Cardiac fibroblast (primary cell): ENCODE measurements around the gene ATXN1.

Source experiments
- DNase-seq, 2 donors: peaks; one replicate each; pipeline versions ENCODE4 v3.0.0 to v3.0.0-alpha.2; 2010; ENCODE audit warnings: low read depth in 2 of 2
- H3K4me3 ChIP-seq, 2 donors: replicated peaks in 1 of 2; 1 replicate in 1 of 2; 2 replicates in 1 of 2; pipeline ENCODE4 v1.5.1; 2011; ENCODE audit warnings: low read depth in 2 of 2, low read length in 2 of 2, mild to moderate bottlenecking in 2 of 2, moderate library complexity in 1 of 2
- TF ChIP-seq, protein P1 (sequence below): IDR thresholded peaks from one replicate; pipeline ENCODE4 v1.5.1; 2011; ENCODE audit warnings: low read depth, mild to moderate bottlenecking, low read length, inconsistent platforms

ATXN1 gene

GRCh38 chr6:16483315-16483875, 277.9 kb downstream of the ATXN1 start:
- no peak for DNase-seq
- H3K4me3 ChIP-seq: no peak overlapping the region
- TF ChIP-seq, protein P1, sequence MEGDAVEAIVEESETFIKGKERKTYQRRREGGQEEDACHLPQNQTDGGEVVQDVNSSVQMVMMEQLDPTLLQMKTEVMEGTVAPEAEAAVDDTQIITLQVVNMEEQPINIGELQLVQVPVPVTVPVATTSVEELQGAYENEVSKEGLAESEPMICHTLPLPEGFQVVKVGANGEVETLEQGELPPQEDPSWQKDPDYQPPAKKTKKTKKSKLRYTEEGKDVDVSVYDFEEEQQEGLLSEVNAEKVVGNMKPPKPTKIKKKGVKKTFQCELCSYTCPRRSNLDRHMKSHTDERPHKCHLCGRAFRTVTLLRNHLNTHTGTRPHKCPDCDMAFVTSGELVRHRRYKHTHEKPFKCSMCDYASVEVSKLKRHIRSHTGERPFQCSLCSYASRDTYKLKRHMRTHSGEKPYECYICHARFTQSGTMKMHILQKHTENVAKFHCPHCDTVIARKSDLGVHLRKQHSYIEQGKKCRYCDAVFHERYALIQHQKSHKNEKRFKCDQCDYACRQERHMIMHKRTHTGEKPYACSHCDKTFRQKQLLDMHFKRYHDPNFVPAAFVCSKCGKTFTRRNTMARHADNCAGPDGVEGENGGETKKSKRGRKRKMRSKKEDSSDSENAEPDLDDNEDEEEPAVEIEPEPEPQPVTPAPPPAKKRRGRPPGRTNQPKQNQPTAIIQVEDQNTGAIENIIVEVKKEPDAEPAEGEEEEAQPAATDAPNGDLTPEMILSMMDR: no peak

DNA sequence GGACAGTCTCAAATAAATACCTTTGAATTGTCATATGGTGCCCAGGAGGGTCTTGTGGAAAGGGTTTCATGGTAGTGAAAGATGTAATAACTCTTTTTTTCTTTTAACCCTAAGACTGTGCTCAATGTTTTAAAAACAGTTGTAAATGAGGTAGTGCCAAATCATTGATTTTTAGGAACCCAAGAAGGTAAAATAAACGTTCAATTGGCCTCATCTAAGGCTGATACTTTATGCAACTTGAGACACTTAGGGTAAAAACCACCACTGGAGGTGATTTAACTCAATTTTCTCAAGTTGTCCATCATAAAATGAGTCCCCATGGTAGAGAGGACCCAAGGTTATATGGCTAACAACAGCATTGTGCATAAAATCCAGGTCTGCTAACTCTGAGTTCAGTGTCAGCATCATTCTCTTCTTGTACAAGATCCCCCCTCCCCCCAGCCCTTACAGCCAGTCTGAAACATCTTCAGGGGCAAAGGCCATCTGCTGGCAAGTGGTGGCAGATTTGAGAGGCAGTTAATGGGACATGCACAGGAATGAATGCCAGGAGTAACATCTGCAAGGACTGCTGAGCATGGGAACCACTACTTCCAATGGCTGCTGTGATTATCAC, 278.5 kb downstream of the ATXN1 start:
- no peak for DNase-seq
- TF ChIP-seq, protein P1: no peak
- no peak overlapping the region for H3K4me3 ChIP-seq

- TF ChIP-seq, protein P1: no peak
- H3K4me3 ChIP-seq: no peak overlapping the region
- DNase-seq: no peak
Measured at GRCh38 chr6:16481697-16482399, 279.4 kb downstream of the ATXN1 start.

DNA sequence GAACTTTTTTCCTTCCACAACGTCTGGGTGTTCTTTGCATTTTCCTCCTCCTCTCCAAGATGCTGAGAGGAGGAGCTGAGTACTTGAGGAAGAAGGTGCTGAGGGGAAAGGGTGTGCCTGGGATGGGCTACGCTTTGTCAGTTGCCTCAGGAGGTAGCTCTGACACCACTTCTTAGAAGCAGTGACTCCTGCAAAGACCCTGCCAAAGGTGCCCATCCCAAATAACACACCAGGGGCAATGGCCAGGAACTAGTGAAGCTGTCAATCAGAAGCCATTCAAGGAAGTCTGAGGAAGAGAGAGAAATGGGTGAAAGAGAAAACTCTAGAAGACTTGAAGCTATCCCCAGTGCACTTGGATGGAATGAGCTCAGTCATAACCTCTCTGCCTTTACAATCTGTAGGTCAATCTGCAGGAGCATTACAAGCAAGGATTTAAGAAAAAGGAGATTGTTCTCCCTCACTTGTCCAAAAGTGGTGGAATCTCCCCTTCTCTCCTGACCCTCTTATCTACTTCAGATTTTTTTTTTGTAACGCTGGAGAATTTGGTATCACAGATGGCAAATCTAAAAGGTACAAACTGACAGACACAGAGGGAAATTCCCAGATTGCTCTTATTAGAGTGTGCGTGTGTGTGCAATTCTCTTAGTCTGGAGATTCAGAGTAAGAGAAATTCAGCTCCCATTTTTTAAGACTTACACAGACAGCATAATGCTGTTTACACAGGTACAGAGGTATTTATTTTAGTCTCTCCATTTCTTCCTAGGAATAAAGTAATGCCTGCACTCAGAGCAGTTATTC, 280.3 kb downstream of the ATXN1 start:
- H3K4me3 ChIP-seq: no peak overlapping the region
- TF ChIP-seq, protein P1: no peak
- DNase-seq: no peak

DNA sequence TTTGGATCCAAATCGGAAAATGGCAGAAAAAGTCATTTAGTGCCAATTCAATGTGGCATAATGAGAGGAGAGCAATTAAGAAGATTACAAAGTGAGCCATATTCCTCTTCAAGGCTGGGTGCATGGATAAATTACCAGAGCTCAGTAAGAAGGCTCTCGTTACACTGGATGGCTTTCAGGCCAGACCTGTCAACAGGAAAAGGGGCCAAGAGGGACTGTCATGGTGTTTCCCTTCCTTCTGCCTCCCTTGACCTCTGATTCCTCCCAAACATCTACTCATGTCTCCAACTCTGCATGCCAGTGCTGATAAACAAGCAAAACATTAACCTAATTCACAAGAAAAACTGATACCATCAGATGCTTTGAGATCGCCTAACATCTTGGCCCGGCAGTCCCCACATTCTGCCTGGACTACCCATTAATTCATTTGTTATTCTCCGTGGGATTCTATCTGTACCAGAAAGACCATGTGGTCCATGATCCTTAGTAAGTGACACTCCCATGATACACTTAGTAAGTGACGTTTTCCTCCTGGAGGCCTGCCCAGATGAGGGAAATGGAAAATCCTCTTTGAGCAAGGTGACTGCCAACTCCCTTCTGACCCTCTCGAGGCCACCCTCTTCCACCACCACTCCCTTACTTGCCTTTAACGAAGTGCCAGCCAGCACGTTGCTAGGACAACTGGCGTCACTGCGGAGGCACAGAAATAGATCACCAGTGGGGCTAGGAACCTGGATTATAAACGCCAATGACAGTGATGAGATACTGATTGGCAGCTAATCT, 283.7 kb downstream of the ATXN1 start:
- DNase-seq: peak in 1 of 2 donors; percentile 10
- no peak overlapping the region for H3K4me3 ChIP-seq
- TF ChIP-seq, protein P1: no peak

DNA sequence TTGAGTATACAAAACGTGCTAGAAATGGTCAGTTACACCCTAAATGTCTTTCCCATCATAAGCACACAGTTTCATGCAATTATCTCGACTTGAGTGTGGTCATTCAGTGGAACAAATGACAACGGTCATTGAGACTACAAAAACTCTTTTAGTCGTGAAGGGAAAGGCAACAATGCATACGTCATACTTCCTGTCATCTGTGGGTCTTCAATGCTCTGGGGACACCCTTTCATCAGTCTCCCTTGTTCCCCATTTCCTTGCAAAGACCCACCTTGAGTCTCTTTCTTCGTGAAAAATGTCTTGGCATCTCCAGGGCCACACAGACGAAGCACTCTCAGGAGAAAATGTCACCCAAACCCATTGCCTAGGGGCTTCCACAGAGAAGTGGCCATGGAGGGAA, 284.4 kb downstream of the ATXN1 start:
- H3K4me3 ChIP-seq: no peak overlapping the region
- DNase-seq: no peak
- TF ChIP-seq, protein P1: no peak
